ENCODE data around the gene IGF2BP2. TPM values are rescaled to one million over a fixed set of nuclear protein-coding genes. Genes with fewer than 3 reads are reported as not detected.

IGF2BP2 gene
- total RNA-seq, 1 donor from 2014 or later: 60.8 TPM

DNA sequence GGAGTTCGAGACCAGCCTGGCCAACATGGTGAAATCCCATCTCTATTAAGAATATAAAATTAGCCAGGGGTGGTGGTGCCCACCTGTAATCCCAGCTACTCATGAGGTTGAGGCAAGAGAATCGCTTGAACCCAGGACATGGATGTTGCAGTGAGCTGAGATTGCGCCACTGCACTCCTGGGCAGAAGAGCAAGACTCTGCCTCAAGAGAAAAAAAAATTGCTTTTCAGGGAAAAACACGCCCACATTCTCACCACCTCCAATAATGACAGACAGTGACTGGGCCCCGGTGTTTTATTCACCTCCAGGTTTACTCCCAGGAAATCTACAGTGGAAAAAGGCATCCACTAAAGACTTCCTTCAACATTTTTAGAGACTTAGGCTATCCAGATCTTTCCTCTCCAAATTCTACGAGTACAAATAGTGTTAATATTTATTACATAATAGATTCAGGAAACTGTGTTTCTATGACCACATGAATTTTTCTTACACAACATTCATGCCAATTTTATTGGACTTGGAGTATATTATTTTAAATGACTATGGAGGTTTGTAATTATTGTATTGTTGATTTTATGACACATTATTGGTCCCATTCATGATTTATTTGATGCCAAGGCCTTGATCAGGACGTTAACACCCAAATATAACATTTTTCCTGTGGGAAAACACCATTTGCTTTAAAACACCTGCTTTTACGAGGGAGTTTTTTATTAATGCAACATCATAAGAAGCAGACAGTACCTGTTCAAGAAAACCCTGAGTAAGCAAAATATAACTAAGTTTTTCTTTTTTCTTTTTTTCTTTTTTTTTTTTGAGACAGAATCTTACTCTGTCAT is 26.6 kb downstream of the IGF2BP2 start:
- H3K27ac Mint-ChIP-seq (ENCODE audit: unreplicated experiment): no peak overlapping the region
- TF ChIP-seq, protein P1, sequence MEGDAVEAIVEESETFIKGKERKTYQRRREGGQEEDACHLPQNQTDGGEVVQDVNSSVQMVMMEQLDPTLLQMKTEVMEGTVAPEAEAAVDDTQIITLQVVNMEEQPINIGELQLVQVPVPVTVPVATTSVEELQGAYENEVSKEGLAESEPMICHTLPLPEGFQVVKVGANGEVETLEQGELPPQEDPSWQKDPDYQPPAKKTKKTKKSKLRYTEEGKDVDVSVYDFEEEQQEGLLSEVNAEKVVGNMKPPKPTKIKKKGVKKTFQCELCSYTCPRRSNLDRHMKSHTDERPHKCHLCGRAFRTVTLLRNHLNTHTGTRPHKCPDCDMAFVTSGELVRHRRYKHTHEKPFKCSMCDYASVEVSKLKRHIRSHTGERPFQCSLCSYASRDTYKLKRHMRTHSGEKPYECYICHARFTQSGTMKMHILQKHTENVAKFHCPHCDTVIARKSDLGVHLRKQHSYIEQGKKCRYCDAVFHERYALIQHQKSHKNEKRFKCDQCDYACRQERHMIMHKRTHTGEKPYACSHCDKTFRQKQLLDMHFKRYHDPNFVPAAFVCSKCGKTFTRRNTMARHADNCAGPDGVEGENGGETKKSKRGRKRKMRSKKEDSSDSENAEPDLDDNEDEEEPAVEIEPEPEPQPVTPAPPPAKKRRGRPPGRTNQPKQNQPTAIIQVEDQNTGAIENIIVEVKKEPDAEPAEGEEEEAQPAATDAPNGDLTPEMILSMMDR (IDR thresholded peaks at IDR 0.05): no peak
- H3K4me1 Mint-ChIP-seq (ENCODE audit: low read depth): peaks cover 41% of the 10 kb centered on the region
- no peaks in the 10 kb centered on the region for H3K27me3 Mint-ChIP-seq (ENCODE audit: low read depth)
- H3K36me3 Mint-ChIP-seq (ENCODE audit: low read depth): no peaks in the 10 kb centered on the region
- H3K9me3 Mint-ChIP-seq (ENCODE audit: low read depth): no peaks in the 10 kb centered on the region
- DNase-seq (ENCODE audit: low spot score): no peak
- H3K4me3 Mint-ChIP-seq (ENCODE audit: unreplicated experiment): no peak overlapping the region

DNA sequence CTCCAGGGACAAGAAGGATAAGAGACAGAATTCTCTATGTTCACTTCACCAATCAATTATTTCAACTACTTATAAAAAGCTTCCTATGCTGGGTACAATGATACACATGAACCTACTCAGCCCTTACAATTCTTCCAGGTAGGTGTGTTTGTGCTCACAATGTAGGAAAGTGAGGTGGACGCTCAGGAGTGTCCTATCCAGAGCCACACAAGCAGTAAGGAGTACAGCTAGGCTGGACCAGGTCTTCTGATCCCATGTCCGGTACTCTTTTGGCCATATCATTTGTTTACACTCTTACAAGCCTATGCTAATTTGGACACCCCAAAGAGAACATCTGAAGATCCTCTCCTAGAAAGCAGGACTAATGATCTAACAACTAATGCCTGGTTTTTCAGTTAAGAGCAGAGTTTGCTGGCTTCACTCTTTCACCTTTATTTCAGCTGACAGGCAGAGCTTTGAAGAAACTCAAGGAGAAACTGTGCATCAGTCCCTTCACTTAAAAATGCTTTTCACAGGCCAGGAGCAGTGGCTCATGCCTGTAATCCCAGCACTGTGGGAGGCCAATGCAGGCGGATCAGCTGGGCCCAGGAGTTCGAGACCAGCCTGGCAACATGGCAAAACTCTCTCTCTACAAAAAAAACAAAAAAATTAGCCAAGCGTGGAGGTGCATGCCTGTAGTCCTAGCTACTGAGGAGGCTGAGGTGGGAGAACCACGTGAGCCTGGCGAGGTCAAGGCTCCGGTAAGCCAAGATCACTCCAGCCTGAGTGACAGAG is 27.5 kb downstream of the IGF2BP2 start:
- TF ChIP-seq, protein P1 (IDR thresholded peaks at IDR 0.05): no peak
- H3K4me1 Mint-ChIP-seq (ENCODE audit: low read depth): peaks cover 47% of the 10 kb centered on the region

DNA sequence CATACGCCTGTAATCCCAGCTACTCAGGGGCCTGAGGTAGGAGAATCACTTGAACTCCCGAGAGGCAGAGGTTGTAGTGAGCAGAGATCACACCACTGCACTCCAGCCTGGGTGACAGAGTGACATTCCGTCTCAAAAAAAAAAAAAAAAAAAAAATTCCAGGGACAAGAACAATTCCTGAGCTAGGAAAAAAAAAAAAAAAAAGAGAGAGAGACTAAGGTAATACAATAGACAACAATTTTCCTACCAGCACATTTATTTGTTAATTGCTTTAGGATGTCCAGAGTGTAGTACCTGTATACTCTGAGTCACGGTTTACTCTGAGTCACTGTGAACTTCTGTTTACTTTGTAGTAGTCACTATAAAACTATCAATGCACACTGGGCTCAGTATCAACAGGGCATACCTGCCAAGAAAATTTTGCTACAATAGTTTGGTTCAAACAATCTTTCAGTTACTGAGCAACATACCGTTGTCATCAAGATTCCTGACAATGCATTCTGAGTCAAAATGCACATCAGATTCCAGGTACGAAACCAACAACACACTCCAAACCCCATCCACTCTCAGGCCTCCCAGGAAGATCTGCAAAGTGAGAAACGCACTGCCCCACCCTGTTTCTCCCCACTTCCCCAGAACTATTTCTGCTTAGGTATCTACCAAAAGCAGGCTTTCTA is 28.3 kb downstream of the IGF2BP2 start:
- H3K9me3 Mint-ChIP-seq (ENCODE audit: low read depth): no peaks in the 10 kb centered on the region
- H3K27ac Mint-ChIP-seq (ENCODE audit: unreplicated experiment): peak overlapping the region; percentile 72
- no peaks in the 10 kb centered on the region for H3K36me3 Mint-ChIP-seq (ENCODE audit: low read depth)
- H3K4me1 Mint-ChIP-seq (ENCODE audit: low read depth): peaks cover 49% of the 10 kb centered on the region
- H3K4me3 Mint-ChIP-seq (ENCODE audit: unreplicated experiment): no peak overlapping the region
- no peak for DNase-seq (ENCODE audit: low spot score)
- no peaks in the 10 kb centered on the region for H3K27me3 Mint-ChIP-seq (ENCODE audit: low read depth)
- TF ChIP-seq, protein P1 (IDR thresholded peaks at IDR 0.05): no peak

More for the DNA sequence above, 27.5 kb downstream of the IGF2BP2 start:
- no peaks in the 10 kb centered on the region for H3K9me3 Mint-ChIP-seq (ENCODE audit: low read depth)
- H3K36me3 Mint-ChIP-seq (ENCODE audit: low read depth): no peaks in the 10 kb centered on the region
- DNase-seq (ENCODE audit: low spot score): no peak
- no peak overlapping the region for H3K4me3 Mint-ChIP-seq (ENCODE audit: unreplicated experiment)
- no peaks in the 10 kb centered on the region for H3K27me3 Mint-ChIP-seq (ENCODE audit: low read depth)
- peak overlapping the region; percentile 72 for H3K27ac Mint-ChIP-seq (ENCODE audit: unreplicated experiment)

DNA sequence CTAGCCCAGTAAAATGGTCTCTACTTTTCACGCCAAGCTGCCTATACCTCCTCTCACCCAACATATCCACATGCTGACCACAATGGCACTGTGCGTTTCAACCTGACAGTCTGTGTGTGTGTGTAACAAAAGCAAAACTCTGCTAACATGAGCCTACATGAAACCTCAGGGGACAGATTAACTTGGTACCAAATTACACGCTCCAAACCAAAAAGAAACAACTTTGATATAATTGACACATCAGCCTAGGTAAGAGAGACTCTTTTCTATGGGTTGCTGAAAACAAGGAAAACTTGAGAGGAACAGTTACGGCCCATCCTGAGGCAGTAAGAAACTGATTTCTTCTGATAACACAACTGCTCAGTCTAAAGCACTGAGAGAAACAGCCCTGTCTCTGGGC is 31.5 kb downstream of the IGF2BP2 start:
- DNase-seq (ENCODE audit: low spot score): no peak
- Mint-ChIP-seq H3K27me3 (ENCODE audit: low read depth) (no peaks in the 10 kb centered on the region), H3K27ac (ENCODE audit: unreplicated experiment) (no peak overlapping the region), H3K4me3 (ENCODE audit: unreplicated experiment) (no peak overlapping the region), H3K4me1 (ENCODE audit: low read depth) (peaks cover 74% of the 10 kb centered on the region), H3K36me3 (ENCODE audit: low read depth) (no peaks in the 10 kb centered on the region), H3K9me3 (ENCODE audit: low read depth) (no peaks in the 10 kb centered on the region)
- TF ChIP-seq, protein P1 (IDR thresholded peaks at IDR 0.05): no peak

DNA sequence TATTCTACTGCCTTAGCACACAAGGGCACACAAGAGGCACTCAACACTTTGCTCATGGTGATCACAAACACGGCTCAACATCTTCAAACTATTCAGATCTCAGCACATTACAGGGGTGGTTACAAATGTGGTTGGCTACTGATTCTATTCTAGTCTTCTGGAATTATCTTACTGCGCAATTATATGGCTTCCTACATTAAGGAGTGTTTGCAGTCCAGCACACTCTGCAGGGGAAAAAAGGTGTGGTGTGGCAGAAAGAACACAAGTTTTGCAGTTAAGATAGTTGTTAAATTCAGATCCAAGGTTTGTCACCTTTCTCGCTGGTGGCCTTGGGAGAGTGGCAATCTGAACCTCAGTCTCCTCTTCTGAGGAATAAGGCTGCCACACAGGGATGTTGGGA is 31.9 kb downstream of the IGF2BP2 start:
- no peaks in the 10 kb centered on the region for H3K9me3 Mint-ChIP-seq (ENCODE audit: low read depth)
- no peak overlapping the region for H3K27ac Mint-ChIP-seq (ENCODE audit: unreplicated experiment)
- DNase-seq (ENCODE audit: low spot score): no peak
- H3K36me3 Mint-ChIP-seq (ENCODE audit: low read depth): no peaks in the 10 kb centered on the region
- TF ChIP-seq, protein P1 (IDR thresholded peaks at IDR 0.05): no peak
- no peak overlapping the region for H3K4me3 Mint-ChIP-seq (ENCODE audit: unreplicated experiment)
- H3K27me3 Mint-ChIP-seq (ENCODE audit: low read depth): no peaks in the 10 kb centered on the region
- peaks cover 69% of the 10 kb centered on the region for H3K4me1 Mint-ChIP-seq (ENCODE audit: low read depth)

All from chondrocyte (in vitro differentiated cells).